Limb (tissue), 2 donors: Measurements from ENCODE around the gene MMP17.
A peak's percentile ranks its signal among the peaks of the same experiment; 100 is the strongest.

Experiments
- DNase-seq, 2 donors: peaks; one replicate each; pipeline ENCODE4 v3.0.0-alpha.2; 2016; ENCODE audit errors: extremely low spot score in 2 of 2

The MMP17 gene

DNA sequence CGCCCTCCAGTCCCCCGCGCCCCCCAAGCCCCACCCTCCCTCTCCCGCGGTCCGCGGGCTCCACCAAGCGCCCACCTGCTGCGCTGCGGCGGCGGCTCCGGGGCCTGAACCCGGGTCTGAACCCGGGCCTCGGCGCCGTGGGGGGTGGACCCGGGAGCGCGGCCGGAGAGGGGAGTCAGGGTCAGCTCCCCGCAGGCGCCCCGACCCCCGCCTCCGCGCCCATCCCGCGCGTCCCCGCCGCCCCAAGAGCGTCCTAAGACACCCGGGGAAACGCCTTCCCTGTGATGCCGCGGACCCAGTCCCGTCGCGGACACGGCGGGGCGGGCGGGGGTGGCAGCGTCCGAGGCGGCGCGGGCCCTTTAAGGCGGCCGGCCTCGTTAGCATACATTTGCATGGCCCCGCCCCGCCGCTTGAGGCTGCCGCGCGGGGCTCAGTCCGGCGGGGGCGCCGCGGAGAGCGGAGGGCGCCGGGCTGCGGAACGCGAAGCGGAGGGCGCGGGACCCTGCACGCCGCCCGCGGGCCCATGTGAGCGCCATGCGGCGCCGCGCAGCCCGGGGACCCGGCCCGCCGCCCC is at the start of gene MMP17:
Gene MMP17 (plus strand): TSS at position 433 of the 574 bp plus-strand sequence. CDS start 102 bp downstream, at position 535.
- DNase-seq, result peak in 1 of 2 donors; percentile 75

- no peak for DNase-seq
Observed at GRCh38 chr12:131779027-131779426, 49.2 kb upstream of the MMP17 start.

- DNase-seq, result no peak
Observed at GRCh38 chr12:131782061-131782460, 46.1 kb upstream of the MMP17 start.

- DNase-seq, result no peak
Observed at GRCh38 chr12:131783915-131784541, 44.2 kb upstream of the MMP17 start.

DNA sequence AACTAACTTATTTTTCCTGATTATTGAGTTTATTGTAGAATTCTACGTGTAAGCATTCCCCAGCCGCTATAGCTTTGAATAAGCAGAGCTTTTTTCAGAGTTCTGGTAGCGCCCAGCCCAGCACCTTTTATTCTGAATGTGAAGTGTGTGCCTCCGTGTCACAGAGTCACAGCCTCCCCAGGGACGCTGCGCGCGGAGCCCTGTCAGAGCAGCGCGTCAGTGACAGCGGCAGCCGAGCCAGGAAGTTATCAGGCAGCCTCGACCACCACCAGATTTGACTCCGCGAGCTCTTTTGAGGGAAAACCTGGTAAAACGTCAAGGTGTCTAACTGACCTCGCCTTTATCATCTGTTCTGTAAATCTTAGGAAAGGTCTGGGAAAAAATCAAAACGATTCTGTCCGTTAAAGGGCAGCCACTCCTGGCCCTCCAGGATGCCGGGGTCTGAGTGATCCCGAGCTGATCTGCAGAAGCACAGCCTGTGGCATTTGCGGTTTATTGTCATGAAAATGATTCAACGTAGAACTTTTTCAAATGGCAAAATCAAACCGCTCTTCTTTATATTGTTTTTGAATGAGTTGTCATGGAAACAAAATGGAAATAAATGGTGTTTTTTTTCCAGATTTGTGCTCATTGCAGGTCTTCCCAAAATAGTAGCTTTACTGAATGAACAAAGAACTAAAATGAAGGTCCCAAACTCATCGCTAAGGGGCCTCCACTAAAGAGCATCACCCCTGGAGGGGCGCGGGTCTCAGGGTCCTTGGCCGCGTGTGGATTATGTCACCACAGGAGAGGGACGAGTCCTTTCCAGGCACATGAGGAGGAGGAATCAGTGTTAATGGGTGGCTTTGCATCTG is 43.1 kb upstream of the MMP17 start:
- DNase-seq, result peak in 1 of 2 donors; percentile 19

- no peak for DNase-seq
Observed at GRCh38 chr12:131785763-131786330, 42.3 kb upstream of the MMP17 start.

- DNase-seq, result no peak
Observed at GRCh38 chr12:131786331-131786730, 41.9 kb upstream of the MMP17 start.

DNA sequence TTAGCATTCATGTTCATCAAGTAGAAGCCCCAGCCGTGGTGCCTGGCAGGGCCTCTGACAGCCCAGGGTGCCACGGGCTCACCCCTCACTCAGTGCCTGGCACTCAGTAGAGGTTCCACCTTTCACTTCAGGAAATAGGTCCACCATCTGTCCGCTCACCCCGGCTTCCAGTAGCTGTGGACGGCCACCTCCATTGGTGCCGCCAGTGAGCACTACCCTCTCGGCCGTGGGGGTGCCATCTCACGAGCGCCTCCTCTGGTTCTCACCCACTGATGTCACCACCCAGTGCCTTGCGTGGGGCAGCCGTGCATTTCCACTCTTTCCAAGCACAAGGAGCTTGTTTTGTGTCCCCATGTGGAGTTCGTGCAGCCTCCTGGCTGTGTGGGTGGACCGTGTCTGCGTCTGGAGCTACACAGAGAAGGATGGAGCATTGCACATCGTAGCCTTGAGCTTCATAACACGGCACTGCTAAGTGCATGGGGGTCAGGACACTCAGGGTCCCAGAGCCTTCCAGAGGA is 41.0 kb upstream of the MMP17 start:
- no peak for DNase-seq

DNA sequence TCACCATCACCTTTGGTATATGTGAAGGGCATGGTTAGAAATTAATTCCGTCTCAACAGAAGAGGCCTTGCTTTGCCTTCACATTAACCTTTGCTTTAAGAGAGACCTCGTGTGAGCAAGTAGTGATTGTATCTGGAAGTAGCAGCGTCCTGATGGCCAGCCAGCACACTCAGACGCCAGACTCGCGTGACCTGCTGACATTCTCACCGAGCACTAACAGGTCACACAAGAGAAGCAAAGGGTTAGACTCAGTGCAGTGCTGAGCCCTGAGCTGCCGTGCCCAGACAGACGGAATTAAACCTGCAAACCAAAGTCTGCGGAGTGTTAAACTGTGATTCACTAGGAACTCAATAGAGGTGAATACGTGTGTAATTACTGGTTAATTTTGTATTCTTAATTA is 40.1 kb upstream of the MMP17 start:
- no peak for DNase-seq

DNA sequence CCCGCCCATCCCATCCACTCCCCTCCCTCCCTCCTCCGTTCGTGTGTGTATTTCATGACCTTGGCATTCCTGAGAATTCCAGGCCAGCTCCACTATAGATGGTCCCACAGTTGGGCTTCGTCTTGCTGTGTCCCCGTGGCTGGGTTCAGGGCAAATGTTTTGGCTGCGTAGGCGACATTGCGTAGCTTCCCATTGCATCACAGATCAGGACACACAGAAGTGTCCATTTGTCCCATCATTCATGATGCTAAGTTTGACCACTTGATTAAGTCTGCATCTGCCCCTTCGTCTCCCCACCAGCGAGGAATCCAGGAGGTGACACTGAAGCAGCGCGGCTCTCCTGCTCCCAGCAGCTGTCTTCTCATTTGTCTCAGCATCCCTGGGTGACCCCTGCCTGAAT is 38.6 kb upstream of the MMP17 start:
- no peak for DNase-seq

DNA sequence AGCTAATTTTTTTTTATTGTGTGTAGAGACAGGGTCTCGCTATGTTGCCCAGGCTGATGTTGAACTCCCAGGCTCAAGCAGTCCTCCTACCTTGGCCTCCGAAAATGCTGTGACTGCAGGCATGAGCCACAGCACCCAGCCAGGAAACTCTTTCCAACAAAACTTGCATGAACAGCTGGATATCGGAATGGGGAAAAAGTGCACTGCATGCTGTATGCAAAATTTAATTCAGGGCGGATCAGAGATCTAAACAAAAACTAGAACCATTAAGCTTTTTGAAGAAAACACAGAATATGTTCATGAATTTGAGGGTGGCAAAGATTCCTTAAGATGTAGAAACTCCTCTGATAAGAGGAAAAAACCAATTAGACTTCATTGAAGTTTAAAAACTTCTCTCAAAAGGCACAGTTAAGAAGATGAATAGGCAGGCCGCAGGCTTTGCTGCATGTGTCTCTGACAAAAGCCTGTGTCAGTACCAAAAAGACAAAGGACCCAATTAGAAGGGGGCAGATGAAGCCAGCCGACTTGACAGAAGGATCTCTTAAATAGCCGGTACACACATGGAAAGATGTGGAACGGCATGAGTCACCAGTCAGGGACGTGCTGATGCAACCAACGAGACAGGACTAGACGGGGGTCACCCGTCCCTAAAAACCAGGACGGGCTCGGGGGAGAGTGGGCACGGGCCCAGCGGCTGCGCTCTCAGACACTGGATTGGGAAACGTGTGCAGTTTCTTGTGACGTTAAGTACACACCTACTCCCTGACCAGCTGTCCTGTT is 34.8 kb upstream of the MMP17 start:
- no peak for DNase-seq

GRCh38 chr12:131794061-131794460 is 34.1 kb upstream of the MMP17 start:
- DNase-seq, result no peak

DNA sequence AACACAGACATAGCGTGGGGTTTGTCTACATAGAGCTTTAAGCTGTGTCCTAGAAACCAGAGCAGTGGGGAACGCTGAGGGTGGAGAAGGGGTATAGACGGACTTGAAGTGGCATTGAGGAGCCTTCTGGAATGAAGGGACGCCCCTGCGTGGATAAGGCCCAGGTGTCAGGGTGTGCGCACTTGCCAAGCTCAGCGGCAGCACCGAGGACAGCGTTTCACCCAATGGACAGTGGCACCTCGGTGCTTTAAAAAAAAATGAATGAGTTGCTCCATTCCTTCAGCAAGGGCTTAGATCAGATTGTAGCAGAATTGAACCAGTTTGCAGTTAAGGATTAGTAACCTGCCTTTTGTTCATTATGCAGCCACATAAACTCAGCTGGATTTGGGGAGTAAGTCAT is 33.6 kb upstream of the MMP17 start:
- DNase-seq, result no peak

DNA sequence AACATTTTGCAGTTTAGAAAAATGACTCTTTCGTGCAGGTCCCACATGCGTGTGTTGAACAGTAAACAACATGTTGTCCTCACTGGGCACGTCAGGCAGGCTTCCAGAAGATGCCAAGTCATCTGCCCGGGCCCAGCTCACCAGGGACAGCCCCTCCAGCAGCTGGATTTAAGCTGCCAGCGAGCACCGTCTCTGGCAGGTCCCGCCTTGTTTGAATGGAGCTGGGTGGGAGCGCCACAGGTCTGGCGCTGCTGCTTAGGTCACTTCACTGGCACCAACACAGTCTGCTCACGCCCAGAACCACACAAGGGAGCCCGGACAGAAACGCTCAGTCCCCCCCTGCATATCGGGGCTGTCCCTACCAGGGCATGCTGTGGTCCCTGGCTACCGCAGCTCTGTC is 33.1 kb upstream of the MMP17 start:
- DNase-seq, result no peak

GRCh38 chr12:131795690-131796410 is 32.3 kb upstream of the MMP17 start:
- DNase-seq, result no peak

- no peak for DNase-seq
Observed at GRCh38 chr12:131796411-131796736, 31.8 kb upstream of the MMP17 start.

- no peak for DNase-seq
Observed at GRCh38 chr12:131796754-131797587, 31.2 kb upstream of the MMP17 start.

GRCh38 chr12:131797588-131797934 is 30.6 kb upstream of the MMP17 start:
- DNase-seq, result no peak

DNA sequence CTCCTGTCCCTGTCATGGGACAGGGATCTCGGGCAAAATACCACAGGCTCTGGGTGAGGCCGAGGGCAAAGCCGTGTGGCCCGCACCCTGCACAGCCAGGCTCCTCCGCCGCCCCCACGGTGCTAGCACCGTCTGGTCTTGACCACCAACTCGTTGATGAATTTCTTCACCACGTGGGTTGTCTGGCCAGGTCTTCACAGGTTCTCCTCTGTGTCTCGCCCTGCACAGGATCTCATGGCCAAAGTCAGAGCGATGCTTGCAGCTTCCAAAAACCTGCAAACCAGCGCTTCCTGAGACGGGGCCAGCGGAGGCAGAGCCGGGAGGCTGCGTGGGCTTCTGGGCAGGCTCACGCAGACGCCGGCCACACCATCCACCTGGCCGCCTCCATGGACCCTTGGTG is 29.0 kb upstream of the MMP17 start:
- no peak for DNase-seq
